ENCODE measurements around the gene ATG4D.
"Not testable (repeated sequence)": the region's sequence is repeated elsewhere in the genome, so short reads cannot be mapped to it uniquely, and the experiment has no call there.

ATG4D gene

DNA sequence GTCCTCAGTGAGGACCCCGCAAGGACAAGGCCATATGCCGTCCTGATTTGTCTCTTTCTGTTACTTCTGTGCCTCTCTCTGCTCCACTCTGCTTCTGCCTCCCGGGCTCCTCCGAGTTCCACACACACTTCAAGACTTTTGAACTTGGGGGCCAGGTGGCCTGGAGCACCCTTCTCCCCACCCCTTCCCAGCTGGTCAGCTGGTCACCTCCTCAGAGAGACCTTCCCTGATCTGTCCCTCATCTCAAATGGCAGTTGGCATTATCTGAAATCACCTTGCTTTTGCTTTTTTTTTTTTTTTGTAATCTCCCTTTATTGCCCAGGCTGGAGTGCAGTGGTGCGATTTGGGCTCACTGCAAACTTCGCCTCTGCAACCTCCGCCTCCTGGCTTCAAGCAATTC is 24.3 kb upstream of the ATG4D start:
- DNase-seq (ENCODE audit: low read depth) = no peak

DNA sequence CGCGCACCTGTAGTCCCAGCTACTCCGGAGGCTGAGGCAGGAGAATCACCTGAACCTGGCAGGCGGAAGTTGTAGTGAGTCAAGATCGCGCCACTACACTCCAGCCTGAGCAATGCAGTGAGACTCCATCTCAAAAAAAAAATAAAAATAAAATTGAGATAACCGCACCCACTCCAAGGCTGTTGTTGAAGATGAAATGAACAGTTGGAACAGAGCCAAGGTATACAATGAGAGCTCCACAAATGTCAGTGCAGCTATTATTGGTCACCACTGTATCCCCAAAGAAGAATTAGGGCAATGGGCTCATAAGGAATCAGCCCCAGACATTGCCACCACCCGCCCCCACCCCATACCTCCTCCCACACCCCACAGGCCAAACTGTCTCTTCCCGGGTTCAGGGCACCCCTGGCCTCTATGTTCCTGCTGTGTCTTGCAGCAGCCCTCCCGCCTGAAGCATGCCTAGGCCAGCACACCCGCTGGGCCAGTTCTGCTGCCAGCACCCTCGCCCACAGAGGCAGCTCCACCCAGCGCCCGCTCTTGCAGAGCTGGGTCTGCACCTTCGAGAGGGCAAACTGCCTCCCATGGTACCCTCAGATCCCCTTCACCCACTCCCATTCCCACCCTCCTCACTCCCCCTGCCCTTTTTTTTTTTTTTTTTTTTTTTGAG is 22.9 kb upstream of the ATG4D start:
- DNase-seq (ENCODE audit: low read depth) = no peak

DNA sequence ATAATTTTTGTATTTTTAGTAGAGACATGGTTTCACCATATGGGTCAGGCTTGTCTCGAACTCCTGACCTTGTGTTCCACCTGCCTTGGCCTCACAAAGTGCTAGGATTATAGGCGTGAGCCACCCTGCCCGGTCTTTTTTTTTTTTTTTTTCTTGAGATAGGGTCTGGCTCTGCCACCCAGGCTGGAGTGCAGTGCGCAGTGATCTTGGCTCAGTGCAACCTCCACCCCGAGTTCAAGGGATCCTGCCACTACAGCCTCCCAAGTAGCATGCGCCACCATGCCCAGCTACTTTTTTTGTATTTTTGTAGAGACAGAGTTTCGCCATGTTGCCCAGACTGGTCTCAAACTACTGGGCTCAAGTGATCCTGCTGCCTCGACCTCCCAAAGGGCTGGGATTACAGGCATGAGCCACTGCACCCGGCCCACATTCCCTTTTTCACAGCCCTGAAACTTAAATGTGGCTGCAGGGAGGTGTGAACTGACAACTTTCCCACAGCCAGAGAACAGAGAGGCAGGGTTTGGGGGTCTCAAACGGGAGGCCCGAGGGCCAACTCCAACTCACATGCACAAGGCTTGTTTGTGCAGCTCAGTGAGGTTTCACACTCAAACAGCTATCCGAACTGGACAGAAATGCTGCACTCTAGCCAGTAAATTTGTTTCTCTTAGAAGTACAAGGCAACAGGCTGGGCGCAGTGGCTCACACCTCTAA is 22.1 kb upstream of the ATG4D start:
- DNase-seq (ENCODE audit: low read depth) = no peak

DNA sequence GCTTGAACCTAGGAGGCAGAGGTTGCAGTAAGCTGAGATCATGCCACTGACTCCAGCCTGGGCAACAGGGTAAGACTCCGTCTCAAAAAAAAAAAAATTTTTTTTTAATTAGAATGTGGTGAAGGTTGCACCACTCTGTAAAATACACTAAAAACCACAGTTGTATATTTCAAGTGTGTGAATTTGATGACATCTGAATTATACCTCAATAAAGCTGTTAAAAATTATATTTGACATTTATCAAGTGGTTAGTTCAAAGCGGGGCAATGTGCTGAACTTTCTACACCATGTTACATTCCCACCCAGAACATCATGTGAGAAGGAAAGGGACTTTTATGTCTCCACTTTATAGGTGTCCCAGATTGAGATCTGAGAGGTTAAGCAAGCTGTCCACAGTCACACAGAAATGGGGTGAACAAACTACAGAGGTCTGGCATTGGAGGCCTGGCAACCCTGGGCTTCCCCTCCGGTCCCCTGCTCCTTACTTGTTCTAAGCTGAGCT is 20.5 kb upstream of the ATG4D start:
- no peak for DNase-seq (ENCODE audit: low read depth)

DNA sequence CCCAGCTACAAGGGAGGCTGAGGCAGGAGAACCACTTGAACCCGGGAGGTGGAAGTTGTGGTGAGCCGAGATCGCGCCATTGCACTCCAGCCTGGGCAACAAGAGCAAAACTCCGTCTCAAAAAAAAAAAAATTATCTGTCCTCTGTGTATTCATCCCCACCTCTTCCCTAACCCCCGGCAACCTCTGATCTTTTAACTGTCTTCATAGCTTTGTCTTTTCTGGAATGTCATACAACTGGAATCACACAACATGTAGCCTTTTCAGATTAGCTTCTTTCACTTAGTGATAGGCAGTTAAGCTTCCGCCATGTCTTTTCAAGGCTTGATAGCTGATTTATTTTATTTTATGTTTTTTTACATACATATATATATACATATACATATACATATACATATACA is 18.1 kb upstream of the ATG4D start:
- DNase-seq (ENCODE audit: low read depth) = no peak

DNA sequence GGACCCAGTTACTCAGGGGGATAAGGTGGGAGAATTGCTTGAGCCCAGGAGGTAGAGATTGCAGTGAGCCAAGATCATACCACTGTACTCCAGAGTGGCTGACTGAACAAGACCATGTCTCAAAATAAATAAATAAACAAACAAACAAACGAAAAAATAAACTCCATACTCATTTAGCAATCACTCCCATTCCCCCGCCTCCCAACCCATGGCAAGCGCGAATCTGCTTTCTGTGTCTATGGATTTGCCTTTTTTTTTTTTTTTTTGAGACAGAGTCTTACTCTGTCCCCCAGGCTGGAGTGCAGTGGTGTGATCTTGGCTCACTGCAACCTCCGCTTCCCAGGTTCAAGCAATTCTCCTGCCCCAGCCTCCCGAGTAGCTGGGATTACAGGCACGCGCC is 16.8 kb upstream of the ATG4D start:
- not testable (repeated sequence) for DNase-seq (ENCODE audit: low read depth)

DNA sequence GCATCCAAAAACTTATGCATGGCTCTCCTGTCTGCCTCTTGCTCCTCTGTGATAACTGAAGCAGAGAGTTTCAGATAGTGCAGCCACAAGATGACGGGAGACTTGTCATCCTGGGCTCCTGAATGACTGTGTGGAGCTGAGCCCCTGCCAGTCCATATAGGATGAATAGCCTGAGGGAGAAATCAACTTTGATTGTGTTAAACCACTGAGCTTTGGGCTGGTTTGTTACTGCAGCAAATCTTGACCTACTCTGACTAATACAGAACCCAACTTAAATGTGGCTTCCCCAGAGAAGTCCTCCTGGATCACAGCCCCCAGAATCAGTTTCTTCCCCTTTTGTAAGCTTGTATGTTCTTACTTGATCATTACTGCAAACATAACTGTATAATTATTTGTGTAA is 11.2 kb upstream of the ATG4D start:
- DNase-seq (ENCODE audit: low read depth) = no peak

DNA sequence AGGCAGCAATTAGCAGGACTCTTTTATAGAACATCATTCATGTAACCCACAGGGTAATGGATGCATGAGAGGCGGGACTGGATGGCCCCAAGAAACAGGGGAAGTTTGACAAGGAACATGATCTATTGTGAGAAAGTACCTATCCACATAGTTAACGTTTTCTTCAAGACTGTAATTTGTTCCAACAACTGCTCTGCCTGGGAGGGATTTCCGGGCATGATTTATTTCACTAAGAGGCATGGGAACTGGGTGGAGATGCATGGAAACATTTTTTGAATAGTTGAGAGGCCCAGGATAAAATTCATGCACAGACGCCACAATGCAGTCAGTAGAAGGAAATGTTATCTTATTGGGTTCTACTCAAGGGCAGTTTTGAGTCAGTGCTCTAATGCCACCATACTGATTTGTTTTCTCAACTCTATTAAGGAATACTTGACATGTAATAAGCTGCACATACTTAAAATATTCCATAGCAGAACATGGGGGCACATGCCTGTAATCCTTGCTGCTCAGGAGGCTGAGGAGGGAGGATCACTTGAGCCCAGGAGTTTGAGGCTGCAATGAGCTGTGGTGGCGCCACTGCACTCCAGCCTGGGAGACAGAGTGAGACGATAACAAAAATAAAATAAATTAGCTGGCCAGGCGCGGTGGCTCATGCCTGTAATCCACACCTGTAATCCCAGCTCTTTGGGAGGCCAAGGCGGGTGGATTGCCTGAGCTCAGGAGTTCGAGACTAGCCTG is 9.9 kb upstream of the ATG4D start:
- DNase-seq (ENCODE audit: low read depth) = no peak

DNA sequence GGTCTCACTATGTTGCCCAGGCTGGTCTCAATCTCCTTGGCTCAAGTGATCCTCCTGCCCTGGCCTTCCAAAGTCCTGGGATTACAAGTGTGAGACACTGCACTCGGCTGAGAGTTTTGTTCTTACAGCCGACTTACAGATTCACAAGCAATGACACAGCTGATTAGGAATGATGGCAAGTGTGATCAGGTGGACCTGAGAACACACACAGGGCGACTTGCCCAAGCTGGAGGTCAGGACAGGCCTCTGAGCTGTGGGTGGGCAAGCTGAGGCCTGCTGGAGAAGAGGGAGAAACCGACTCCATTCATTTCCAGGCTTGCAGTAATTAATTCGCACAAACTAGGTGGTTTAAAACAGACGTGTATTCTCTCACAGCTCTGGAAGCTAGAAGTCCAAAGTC is 8.1 kb upstream of the ATG4D start:
- DNase-seq (ENCODE audit: low read depth) = no peak

DNA sequence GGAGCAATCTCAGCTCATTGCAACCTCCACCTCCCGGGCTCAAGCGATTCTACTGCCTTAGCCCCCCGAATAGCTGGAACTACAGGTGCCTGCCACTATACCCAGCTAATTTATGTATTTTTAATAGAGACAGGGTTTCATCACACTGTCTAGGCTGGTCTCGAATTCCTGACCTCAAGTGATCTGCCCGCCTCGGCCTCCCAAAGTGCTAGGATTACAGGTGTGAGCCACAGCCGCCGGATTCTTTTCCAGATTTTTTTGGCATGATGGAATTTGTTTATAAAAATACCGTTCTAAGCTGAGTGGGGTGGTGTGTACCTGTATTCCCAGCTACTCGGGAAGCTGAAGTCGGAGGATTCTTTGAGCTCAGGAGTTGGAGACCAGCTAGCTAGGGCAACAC is 6.0 kb upstream of the ATG4D start:
- no peak for DNase-seq (ENCODE audit: low read depth)

DNA sequence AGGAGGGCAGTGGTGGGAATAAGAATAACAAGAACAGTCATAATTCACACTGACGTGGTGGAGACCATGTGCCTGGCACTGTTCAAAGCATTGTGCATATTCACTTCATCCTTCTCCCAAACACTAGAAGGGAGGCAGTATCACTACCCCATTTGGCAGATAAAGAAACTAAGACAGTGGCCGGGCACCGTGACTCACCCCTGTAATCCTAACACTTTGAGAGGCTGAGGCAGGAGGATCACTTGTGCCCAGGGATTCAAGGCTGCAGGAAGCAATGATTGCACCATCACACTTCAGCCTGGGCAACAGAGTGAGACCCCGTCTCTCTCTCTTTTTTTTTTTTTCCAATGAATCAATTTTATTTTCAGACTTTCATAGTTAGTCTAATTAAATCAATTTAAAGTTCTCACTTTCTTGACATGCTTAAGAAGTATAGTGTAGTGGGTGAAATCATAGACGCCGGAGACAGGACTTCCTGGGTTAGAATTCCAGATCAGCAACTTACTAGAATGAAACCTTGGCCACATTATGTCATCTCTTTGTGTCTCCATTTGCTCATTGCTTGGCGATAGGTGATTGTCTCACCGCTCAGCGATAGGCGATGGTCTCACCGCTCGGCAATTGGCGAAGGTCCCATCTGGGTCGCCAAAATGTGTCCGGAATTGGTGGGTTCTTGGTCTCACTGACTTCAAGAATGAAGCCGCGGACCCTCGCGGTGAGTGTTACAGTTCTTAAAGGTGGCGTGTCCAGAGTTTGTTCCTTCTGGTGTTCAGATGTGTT is 5.3 kb upstream of the ATG4D start:
- no peak for DNase-seq (ENCODE audit: low read depth)

DNA sequence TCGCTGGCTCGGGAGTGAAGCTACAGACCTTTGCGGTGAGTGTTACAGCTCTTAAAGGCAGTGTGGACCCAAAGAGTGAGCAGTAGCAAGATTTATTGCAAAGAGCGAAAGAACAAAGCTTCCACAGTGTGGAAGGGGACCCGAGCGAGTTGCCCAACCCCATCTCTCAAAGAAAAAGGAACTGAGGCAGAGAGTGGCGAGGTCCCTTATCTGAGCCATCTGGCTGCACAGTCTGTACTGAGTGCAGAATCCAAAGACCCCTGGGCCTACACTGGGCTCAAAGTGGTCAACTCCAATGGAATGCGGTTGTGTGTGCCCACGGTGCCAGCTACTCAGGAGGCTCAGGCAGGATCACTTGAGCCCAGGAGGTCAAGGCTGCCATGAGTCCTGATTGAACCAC is 4.7 kb upstream of the ATG4D start:
- not testable (repeated sequence) for DNase-seq (ENCODE audit: low read depth)

DNA sequence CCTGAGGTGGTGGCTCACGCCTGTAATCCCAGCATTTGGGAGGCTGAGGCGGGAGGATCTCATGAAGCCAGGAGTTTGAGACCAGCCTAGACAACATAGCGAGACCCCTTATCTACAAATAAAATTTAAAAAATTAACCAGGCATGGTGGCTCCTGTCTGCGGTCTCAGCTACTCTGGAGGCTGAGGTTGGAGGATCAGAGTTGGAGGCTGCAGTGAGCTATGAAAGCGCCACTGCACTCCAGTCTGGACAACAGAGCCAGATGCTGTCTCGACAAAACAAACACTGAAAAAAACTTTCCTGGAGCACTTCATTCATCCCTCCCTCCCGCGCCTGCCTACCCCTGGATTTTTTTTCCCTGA is 665 bp upstream of the ATG4D start:
- no peak for DNase-seq (ENCODE audit: low read depth)

DNA sequence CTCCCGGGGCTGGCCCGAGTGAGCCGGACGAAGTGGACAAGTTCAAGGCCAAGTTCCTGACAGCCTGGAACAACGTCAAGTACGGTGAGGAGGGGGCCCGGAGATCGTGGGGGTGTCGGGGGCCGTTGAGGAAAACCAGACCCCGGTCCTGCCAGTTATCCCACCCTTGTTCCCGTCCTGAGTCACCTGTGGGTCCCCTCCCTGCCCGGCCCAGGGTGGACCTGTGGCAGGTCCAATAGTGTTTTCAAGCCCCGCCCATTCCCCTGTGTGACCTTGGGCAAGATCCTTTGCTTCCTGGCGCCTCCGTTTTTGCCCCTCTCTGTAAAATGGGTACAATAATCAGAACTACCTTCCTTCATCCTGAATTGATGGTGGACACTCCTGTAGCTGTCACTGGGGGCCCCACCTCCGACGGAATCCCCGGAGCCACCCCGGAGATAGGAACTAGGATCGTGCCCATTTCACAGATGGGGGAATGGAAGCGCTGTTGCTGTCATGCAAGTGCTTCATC is 593 bp downstream of the ATG4D start:
- no peak for DNase-seq (ENCODE audit: low read depth)

DNA sequence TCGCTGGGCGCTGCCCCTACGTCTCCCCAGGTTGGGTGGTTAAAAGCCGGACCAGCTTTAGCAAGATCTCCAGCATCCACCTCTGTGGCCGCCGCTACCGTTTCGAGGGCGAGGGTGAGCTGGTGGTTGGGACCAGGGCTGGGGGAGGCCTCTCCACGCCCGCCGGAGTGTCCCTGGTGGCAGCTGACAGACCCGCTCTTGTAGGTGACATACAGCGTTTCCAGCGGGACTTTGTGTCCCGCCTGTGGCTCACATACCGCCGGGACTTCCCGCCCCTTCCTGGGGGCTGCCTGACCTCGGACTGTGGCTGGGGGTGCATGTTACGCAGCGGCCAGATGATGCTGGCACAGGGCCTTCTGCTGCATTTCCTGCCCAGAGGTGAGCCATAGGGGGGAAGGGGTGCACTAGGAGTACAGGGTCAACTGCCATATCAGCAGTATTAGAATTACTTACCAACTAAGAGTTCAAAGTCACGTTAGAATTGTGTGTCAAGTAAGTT is 1.1 kb downstream of the ATG4D start:
- no peak for DNase-seq (ENCODE audit: low read depth)

DNA sequence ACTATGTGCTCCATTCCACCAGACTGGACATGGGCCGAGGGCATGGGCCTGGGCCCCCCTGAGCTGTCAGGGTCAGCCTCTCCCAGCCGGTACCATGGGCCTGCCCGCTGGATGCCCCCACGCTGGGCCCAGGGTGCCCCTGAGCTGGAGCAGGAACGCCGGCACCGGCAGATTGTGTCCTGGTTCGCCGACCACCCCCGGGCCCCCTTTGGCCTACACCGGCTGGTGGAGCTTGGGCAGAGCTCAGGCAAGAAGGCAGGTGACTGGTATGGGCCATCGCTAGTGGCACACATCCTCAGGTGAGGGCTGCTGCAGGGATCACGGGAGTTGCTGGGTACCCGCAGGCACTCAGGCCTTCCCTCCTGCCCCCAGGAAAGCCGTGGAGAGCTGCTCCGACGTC is 3.1 kb downstream of the ATG4D start:
- no peak for DNase-seq (ENCODE audit: low read depth)

DNA sequence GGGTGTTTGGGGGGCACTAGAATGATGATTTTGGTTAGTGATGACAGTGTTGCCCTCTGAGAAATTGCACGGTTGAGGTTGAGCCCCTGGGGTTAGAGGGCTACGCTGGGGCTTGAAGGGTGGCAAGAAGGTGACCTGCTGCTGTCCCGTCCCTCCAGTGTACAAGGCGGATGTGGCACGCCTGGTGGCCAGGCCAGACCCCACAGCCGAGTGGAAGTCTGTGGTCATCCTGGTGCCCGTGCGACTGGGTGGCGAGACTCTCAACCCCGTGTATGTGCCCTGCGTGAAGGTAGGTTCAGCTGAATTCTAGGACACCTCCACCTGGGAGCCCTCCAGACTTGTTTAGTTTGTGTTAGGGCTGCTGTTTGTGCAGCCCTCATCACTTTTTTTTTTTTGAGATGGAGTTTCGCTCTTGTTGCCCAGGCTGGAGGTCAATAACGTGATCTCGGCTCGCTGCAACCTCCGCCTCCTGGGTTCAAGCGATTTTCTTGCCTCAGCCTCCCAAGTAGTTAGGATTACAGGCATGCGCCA is 5.1 kb downstream of the ATG4D start:
- no peak for DNase-seq (ENCODE audit: low read depth)

DNA sequence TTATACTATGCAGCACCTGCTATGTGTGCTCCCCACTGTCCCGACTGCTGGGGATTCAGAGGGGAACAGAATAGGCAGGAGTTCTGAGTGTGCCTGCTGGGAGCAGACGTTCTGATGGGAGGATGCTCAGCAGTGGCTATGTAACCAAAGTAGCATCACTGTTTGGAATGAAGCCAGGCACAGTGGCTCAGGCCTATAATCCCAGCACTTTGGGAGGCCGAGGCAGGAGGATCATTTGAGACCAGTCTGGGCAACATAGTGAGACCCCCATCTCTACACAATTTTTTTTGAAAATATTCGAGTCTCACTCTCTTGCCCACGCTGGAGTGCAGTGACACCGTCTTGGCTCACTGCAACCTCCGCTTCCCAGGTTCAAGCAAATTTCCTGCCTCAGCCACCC is 6.0 kb downstream of the ATG4D start:
- no peak for DNase-seq (ENCODE audit: low read depth)

DNA sequence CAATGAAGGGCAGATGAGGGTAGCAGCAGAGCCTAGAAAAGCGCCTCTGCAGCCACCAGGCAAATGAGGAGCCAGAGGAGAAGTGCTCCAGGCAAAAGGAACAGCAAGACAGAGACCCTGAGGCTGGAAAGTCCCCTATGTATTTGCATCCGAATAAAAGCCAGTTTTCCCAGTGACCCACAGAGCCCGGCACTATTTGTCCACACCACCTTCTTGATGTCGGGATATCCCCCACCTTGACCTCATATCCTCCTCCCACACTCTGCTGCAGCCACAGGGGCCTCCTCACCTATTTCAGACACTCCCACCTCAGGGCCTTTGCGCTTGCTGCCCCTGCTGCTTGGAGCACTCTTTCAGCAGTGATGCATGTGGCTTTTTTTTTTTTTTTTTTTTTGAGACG is 6.6 kb downstream of the ATG4D start:
- no peak for DNase-seq (ENCODE audit: low read depth)

DNA sequence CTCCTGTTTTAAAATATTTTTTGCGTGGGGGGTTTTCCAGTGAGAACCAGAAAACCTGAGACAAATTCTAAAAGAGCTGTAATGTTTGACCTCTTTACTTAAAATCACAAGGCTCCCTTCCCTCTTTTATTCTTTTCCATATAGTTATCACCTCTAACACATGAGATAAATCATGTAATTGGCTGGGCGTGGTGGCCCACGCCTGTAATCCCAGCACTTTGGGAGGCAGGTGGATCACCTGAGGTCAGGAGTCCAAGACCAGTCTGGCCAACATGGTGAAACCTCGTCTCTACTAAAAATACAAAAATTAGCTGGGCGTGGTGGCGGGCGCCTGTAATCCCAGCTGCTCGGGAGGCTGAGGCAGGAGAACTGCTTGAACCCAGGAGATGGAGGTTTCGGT is 7.3 kb downstream of the ATG4D start:
- not testable (repeated sequence) for DNase-seq (ENCODE audit: low read depth)

DNA sequence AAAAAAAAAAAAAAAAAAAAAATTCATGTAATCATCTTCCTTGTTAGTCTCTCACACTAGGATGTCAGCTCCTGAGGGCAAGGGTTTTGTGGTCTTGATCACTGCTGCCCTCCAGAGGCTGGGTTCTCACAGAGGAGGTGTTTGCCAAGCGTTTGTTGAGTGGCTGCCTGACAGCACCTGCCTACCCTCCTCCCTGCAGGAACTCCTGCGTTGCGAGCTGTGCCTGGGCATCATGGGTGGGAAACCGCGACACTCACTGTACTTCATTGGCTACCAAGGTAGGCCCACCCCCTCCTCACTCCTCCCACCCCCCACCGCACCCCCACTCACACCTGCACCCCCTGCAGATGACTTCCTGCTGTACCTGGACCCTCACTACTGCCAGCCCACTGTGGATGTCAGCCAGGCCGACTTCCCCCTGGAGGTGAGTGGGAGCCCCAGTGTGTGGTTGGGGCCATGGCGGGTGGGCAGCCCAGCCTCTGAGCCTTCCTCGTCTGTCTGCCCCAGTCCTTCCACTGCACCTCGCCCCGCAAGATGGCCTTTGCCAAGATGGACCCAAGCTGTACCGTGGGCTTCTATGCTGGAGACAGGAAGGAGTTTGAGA is 8.1 kb downstream of the ATG4D start:
- no peak for DNase-seq (ENCODE audit: low read depth)

Data from stimulated activated CD8-positive, alpha-beta memory T cell treated with anti-CD3 and anti-CD28 coated beads, Interleukin-4, amount 100 ng/mL, for 24 hours (primary cell).